Hepatic stellate cell (primary cell): Measurements from ENCODE around the gene API5.
"Not testable (repeated sequence)": the region's sequence is repeated elsewhere in the genome, so short reads cannot be mapped to it uniquely, and the experiment has no call there.

Source experiments
- DNase-seq: peaks from one replicate; pipeline ENCODE4 v3.0.0; 2011; ENCODE audit warnings: low spot score

The API5 gene

DNA sequence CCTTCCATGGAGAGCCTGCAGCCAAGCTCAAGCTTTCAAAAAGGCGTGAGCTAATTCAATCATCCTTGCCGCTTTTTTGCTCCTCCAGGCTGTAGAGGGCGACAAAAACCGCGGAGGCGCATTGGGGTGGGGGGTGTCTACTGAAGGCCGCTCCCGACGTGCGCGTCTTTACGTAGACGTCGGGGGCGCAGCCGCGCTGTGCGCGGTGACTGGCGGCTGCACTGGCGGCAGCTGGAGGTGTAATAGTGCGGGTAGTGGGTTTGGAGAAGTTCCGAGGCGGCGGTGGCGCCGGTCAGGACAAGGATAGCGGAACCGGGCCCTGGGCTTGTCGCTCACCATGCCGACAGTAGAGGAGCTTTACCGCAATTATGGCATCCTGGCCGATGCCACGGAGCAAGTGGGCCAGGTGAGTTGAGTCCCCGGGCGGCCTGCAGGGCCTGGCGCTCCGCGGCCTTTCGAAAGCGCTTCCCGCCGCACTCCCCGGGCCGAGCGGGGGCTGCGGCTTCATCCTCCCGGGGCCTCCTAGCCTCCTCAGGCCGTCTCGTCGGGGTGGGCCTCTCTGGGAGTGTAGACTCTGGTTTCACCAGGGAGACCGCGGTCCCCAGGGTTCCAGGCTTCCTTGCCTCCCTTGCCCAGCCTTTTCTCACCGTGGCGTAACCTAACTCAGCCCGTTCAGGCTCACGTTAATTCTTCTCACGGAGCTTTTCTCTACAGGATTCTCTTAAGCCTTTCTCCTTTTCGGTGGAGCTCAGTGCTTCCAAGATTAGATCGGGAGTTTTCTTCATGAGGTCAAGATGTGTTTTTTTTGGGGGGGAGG, at the start of gene API5:
API5 (plus strand) TSS at position 206 of the 817 bp plus-strand sequence; CDS start at position 338, 132 bp downstream.
- DNase-seq = peak; percentile 80

- DNase-seq = no peak
Measured at GRCh38 chr11:43267856-43268580, 43.8 kb upstream of the API5 start.

DNA sequence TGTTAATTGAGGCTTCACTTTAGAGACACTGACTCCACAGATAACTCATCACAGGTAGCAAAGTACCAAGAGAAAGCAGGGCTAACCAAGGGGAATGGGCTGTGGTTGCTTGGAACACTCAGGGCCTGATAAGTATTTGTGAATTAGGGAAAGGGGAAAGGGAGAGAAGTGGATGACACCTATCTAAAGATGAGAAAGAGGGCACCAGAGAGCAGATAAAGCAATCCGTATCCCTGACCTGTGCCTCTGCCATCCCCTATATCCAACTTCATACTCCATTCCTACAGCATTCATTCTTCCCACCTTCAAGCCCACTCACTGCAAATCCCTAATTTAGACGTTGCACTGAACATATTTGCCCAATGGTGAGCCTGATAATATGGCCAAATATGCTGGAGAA, 43.0 kb upstream of the API5 start:
- DNase-seq = no peak

- DNase-seq = no peak
Measured at GRCh38 chr11:43269254-43269918, 42.4 kb upstream of the API5 start.

DNA sequence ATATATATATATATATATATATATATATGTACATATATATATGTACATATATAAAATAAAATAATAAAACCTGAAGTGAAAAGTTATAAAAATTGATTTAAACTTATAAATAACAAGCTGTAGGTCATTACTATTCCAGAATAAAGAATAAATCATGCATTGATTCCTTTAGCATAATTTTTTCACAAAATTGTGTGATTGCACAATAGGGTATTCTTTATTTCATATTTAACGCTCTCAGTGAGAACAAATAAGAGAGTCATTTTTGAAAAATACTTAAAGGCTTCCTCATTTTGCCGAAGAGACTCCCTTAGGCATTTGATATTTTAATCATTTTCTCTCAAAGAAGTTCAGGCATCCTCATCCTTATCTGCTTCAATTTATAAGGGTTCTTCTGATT, 41.3 kb upstream of the API5 start:
- no peak for DNase-seq

DNA sequence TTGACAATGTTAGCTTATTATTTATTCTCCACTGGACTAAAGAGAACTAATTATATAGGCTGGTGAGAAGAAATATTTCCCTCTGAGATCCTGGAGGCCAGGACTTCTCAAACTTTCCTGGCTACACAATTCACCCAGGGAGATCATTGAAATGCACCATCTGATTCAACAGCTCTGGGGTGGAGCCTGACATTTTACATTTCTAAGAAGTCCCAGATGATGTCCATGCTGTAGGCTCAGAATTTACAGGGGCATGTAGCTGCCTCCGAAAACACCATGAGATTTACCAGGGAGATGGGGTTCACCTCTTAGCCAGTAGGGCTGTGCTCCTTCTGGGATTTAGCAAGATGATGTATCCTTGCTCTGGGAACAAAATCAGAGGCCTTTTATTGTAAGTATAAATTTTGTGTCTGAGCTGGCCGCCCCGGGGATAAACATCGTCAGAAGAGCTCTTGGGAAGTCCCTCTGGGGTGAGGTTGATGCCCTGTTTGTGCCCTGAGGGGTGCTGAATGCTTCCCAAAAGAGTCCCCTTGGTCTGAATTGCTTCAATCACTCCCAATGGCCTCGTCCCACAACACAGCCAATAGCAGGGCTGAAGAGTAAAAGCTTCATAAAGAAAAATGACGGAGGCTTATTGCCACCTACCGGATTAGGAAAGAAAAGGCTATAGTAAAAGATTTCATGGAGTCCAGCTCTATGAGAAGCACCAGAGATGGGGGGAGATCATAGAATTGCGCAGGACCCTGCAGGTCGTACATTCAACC, 33.4 kb upstream of the API5 start:
- DNase-seq = peak; percentile 52

DNA sequence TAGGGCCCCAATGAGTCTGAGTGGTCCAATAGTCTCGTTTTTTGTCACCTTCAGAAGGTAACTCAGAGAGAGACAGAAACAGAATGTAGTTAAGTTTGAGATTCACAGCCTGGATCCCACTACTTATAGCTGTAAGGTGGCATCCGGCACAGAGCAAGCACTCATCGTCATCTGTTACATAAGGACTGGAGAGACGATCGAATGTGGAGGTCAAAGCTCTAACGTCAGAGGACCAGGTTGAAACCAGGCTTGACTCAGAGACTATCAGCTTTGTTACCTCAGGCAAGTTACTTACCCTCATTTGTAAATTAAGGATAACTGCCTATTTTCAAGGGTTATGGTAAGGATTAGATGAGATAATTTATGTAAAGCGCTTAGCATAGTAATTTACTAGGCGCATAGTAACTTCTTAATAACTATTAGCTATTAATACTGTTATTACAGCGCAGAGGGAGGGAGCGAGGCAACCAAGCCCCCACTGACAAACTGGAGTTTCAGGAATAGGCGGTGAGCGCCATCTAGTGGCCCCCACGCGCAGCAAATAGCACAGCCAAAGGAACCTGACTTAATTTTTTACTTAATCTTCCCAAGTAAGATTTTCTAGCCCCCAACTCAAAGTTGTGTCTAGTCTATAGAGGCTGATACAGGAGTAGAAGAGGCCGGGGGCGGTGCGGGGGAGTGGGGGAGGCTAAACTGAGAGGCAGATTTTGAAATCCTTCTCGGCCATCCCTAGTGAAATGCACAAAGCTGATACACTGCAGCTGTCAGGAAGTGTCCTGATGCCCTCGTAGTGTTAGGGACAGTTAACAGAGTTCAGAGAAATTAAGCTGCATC, 29.0 kb upstream of the API5 start:
- DNase-seq = peak; percentile 42

GRCh38 chr11:43285826-43286225, 26.0 kb upstream of the API5 start:
- DNase-seq = no peak

DNA sequence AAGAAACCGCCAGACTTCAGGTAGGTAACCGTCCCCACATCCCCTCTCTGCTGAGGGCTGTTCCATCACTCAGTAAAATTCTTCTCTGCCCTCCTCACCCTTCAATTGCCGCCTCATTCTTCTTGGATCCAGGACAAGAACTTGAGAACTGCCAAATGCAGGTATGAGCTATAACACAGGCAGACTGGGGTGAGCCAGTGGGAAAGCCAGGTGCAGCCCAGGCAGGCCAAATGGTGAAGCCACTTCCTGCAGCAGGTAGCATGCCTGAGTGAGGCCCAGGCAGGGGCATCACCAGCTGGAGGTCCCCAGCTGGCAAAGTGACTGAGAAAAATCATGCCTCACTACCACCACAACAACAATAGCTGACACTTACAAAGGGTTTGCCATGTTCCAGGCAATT, 22.4 kb upstream of the API5 start:
- DNase-seq = no peak

- no peak for DNase-seq
Measured at GRCh38 chr11:43298397-43298796, 13.4 kb upstream of the API5 start.

- no peak for DNase-seq
Measured at GRCh38 chr11:43315966-43316365, 4.2 kb downstream of the API5 start.

DNA sequence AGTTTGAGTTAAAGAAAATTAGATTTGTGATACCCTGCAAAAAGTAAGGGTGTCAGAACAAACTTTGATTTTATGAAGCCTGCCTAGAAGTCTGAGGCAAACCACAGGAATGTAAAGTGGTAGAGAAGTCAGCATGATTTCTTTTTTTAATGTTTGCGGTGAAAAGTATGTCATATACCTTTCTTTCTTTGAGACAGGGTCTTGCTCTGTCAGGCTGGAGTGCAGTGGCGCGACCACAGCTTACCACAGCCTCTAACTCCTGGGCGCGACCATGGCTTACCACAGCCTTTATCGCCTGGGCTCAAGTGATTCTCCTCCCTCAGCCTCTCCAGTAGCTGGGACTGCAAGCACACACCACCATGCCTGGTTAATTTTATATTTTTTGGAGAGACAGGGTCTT, 4.7 kb downstream of the API5 start:
- DNase-seq = no peak

DNA sequence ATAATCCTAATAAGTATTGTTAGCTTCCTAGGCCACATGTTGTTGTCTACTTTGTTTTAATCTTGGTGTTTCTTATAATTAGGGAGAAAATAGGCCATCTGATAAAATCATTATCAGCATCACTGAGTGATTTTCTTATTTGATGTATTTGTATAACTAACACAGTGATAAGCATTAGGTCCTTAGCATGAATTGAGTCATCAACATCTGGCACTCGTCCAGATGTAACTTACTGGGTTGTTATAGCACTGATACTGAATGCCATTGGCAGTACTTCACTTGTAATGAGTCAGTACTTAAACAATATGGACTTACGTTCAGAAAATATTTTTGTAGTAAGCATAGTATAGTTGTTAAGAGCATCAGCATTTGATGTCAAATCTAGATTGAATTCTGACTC, 16.2 kb downstream of the API5 start:
- peak; percentile 35 for DNase-seq

- DNase-seq = no peak
Measured at GRCh38 chr11:43328482-43328881, 16.7 kb downstream of the API5 start.

- DNase-seq = no peak
Measured at GRCh38 chr11:43341159-43341558, 29.4 kb downstream of the API5 start.

- not testable (repeated sequence) for DNase-seq
Measured at GRCh38 chr11:43351426-43351825, 39.6 kb downstream of the API5 start.

DNA sequence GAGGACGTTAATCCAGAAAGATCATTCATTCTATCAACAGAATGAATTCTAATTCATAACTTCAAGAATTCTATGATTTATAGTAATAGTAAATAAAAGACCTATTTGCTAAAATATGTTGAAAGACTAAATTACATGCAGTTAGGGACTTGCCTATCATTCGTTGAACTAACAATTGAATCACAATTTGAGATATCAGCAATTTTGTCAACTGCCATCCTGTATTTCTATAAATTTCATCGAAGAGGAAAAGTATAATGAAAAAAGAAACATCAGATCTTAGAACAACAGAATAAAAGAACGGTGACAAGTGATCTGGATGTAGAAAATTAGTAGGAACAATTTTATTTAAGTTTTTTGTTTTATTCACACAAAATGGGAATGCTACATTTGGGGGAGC, 42.5 kb downstream of the API5 start:
- DNase-seq = no peak

DNA sequence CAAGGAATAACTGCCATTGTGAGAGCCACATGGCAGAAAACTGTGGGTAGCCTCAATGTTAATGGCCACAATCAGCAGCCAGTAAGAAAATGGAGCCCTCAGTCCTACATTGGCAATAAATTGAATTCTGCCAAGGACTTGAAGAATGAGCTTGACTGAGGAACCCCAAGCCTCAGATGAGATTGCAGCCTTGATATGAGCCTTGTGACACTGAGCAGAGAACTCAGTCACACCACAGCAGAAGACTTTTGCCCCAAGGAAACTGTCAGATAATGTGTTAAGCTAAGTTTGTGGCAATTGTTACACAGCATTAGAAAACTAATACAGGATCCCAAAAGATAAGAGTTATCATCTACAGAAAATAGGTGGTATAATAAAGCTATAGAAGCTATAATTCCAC, 44.5 kb downstream of the API5 start:
- DNase-seq = no peak

GRCh38 chr11:43358279-43358800, 46.5 kb downstream of the API5 start:
- DNase-seq = no peak

GRCh38 chr11:43358801-43359421, 47.1 kb downstream of the API5 start, which contains the start of gene TTC17:
TSS of gene TTC17 (plus strand) at chr11:43358920. CDS start at chr11:43358955, 35 bp downstream.
- peak; percentile 88 for DNase-seq
